ENCODE data around the gene EIF2S1.

Gene EIF2S1

GRCh38 chr14:67435603-67436002 lies 75.5 kb downstream of the EIF2S1 start:
- DNase-seq (ENCODE audit: low read depth in 2 of 2, low spot score in 1 of 2) = no peak

All from stimulated activated CD8-positive, alpha-beta memory T cell treated with anti-CD3 and anti-CD28 coated beads, Interleukin-4, amount 100 ng/mL, for 1 hour (primary cell).